K562 (cell line): ENCODE measurements around the gene STK24. TPM values are rescaled to one million over a fixed set of nuclear protein-coding genes. Genes with fewer than 3 reads are reported as not detected.
A peak's percentile ranks its signal among the peaks of the same experiment; 100 is the strongest.

Experiments used
- ATAC-seq: fragments of 200-7000 bp; cut with Tn5 transposase; 3 replicates; pipeline ENCODE4 v1.9.1; 2020; ENCODE audit warnings: moderate library complexity
- BruUV-seq: library from RNA; stranded (reverse); fragments of 400-500 nt; replicated peaks from 2 replicates; lab custom pipeline; 2021; lab: Mats Ljungman, UMichigan
- CTCF ChIA-PET: fragments of 300-600 bp; formaldehyde crosslinking; extraction: SDS; loops from one replicate; lab custom pipeline; 2021; ENCODE audit warnings: low intra/inter-chr PET ratio; lab: Yijun Ruan, JAX
- POLR2A ChIA-PET: fragments of 300-600, 350-650 bp; sonication (Branson Sonifier 250); formaldehyde crosslinking; extraction: SDS; loops from one replicate; lab custom pipeline; 2021; ENCODE audit warnings: antibody characterized with exemption, inconsistent platforms; lab: Yijun Ruan, JAX
- DNase-seq, 4 experiments: peaks; one replicate each; pipeline versions ENCODE4 v3.0.0 to v3.0.0-alpha.2; 2011 to 2018; ENCODE audit warnings: low spot score in 3 of 4, mixed read lengths in 3 of 4; ENCODE audit errors: extremely low read depth in 1 of 4
- FAIRE-seq: peaks from 2 replicates; lab custom pipeline; 2011; peaks lifted over from hg19 to GRCh38; lab: Jason Lieb, UNC
- H2AFZ ChIP-seq: 2 replicates; pipeline ENCODE4 v1.6.0; 2011; ENCODE audit warnings: low read depth, low read length, control low read depth, inconsistent platforms
- H3K27ac ChIP-seq: fragments of 200-600 bp; 3 replicates; pipeline ENCODE4 v1.8.0; 2011; ENCODE audit warnings: low read depth, mild to moderate bottlenecking, control low read depth, inconsistent platforms, low read length, moderate library complexity, mixed read lengths; ENCODE audit errors: extremely low read depth
- H3K27me3 ChIP-seq, 2 experiments: fragments of 300-600 bp in 1 of 2; 2 replicates in 1 of 2; 3 replicates in 1 of 2; pipeline versions ENCODE4 v1.6.0 to v1.8.0; 2011; ENCODE audit warnings: inconsistent platforms in 2 of 2, low read length in 2 of 2, mild to moderate bottlenecking in 1 of 2, mixed read lengths in 1 of 2, moderate library complexity in 1 of 2; ENCODE audit not compliant: control insufficient read depth in 2 of 2, insufficient read depth in 2 of 2
- H3K36me3 ChIP-seq: fragments of 300-600 bp; 3 replicates; pipeline ENCODE4 v1.8.0; 2011; ENCODE audit warnings: mild to moderate bottlenecking, low read length, inconsistent platforms; ENCODE audit not compliant: control insufficient read depth, insufficient read depth
- H3K4me1 ChIP-seq, 2 experiments: fragments of 200-600 bp in 1 of 2; replicated peaks in 1 of 2; 2 replicates in 1 of 2; 3 replicates in 1 of 2; pipeline versions ENCODE4 v1.5.1 to v1.8.0; 2011; ENCODE audit warnings: inconsistent platforms in 2 of 2, low read length in 2 of 2, mild to moderate bottlenecking in 1 of 2, mixed read lengths in 1 of 2, moderate library complexity in 1 of 2; ENCODE audit not compliant: control insufficient read depth in 2 of 2, insufficient read depth in 2 of 2
- H3K4me2 ChIP-seq: 2 replicates; pipeline ENCODE4 v1.6.1; 2011; ENCODE audit warnings: low read length, control low read depth, inconsistent platforms, mixed read lengths; ENCODE audit not compliant: insufficient read depth
- H3K4me3 ChIP-seq: fragments of 200-600 bp; sonication (generic), shearing (Covaris generic); 2 replicates; pipeline ENCODE4 v1.5.1; 2016; ENCODE audit warnings: control low read depth, inconsistent platforms
- H3K79me2 ChIP-seq: fragments of 200-600 bp; 3 replicates; pipeline ENCODE4 v1.8.0; 2011; ENCODE audit warnings: low read length, inconsistent platforms; ENCODE audit not compliant: control insufficient read depth, insufficient read depth
- H3K9ac ChIP-seq, 2 experiments: 2 replicates each; pipeline versions ENCODE4 v1.6.0 to v1.6.1; 2011; ENCODE audit warnings: low read depth in 2 of 2, low read length in 2 of 2, control low read depth in 1 of 2, inconsistent platforms in 1 of 2, mild to moderate bottlenecking in 1 of 2, mixed read lengths in 1 of 2; ENCODE audit not compliant: insufficient read depth in 1 of 2
- H3K9me1 ChIP-seq: one replicate; pipeline ENCODE4 v1.6.0; 2011; ENCODE audit warnings: inconsistent platforms, mild to moderate bottlenecking, low read length, moderate library complexity; ENCODE audit not compliant: control insufficient read depth, insufficient read depth
- H3K9me3 ChIP-seq: replicated peaks from 2 replicates; pipeline ENCODE4 v1.5.1; 2011; ENCODE audit warnings: low read depth, low read length, inconsistent platforms; ENCODE audit not compliant: control insufficient read depth, insufficient read depth
- H4K20me1 ChIP-seq: replicated peaks from 2 replicates; pipeline ENCODE4 v1.6.1; 2011; ENCODE audit warnings: low read length, inconsistent platforms, mixed read lengths; ENCODE audit not compliant: control insufficient read depth, insufficient read depth
- HMG20A ChIP-seq: fragments of 450-650 bp; formaldehyde crosslinking; conservative IDR thresholded peaks from 2 replicates; pipeline ENCODE4 v1.4.0; 2020; ENCODE audit warnings: mild to moderate bottlenecking, mixed read lengths
- JUNB ChIP-seq: fragments of 450-650 bp; formaldehyde crosslinking; conservative IDR thresholded peaks from 2 replicates; pipeline ENCODE4 v1.4.0; 2020; ENCODE audit warnings: mild to moderate bottlenecking
- MXI1 ChIP-seq: IDR thresholded peaks from 2 replicates; pipeline ENCODE4 v1.6.1; 2011; ENCODE audit warnings: low read depth, mild to moderate bottlenecking, improper control_type of control experiment, low read length
- NR2C2 ChIP-seq, 2 experiments: fragments of 200-800 bp in 1 of 2; sonication (Bioruptor generic) in 1 of 2; sonication (generic) in 1 of 2; formaldehyde crosslinking in 1 of 2; IDR thresholded peaks; 2 replicates each; pipeline versions ENCODE4 v1.6.1 to v1.8.0; 2016 to 2022; ENCODE audit warnings: mild to moderate bottlenecking in 1 of 2, missing compliant biosample characterization in 1 of 2, missing genetic modification characterization in 1 of 2, missing genetic modification reagents in 1 of 2
- PBX2 ChIP-seq, 2 experiments: IDR thresholded peaks in 1 of 2; conservative IDR thresholded peaks in 1 of 2; 2 replicates each; pipeline ENCODE4 v1.6.1; 2016; ENCODE audit warnings: low read depth in 2 of 2, mild to moderate bottlenecking in 1 of 2, missing compliant biosample characterization in 1 of 2, missing genetic modification characterization in 1 of 2, moderate library complexity in 1 of 2
- RBM22 ChIP-seq: fragments of 200-400 bp; formaldehyde crosslinking; IDR thresholded peaks from 2 replicates; pipeline ENCODE4 v1.6.1; 2018; ENCODE audit warnings: low read length, low read depth; ENCODE audit not compliant: poor library complexity, severe bottlenecking
- SMARCA5 ChIP-seq: fragments of 450-650 bp; IDR thresholded peaks from 2 replicates; pipeline ENCODE4 v1.6.1; 2016
- ZBTB7A ChIP-seq: IDR thresholded peaks from 2 replicates; pipeline ENCODE4 v1.6.1; 2011; ENCODE audit warnings: low read depth, mild to moderate bottlenecking, low read length, moderate library complexity, borderline replicate concordance; ENCODE audit not compliant: control insufficient read depth
- ZNF347 ChIP-seq: fragments of 450-650 bp; formaldehyde crosslinking; IDR thresholded peaks from 2 replicates; pipeline ENCODE4 v1.4.0; 2020; ENCODE audit warnings: low read depth, mild to moderate bottlenecking, moderate library complexity
- ZNF436 ChIP-seq: fragments of 250-450, 450-650 bp; sonication (Bioruptor Pico); formaldehyde crosslinking; IDR thresholded peaks from 2 replicates; pipeline ENCODE4 v1.7.0; 2020; ENCODE audit warnings: mild to moderate bottlenecking
- WGBS: fragments of 100-300 bp; shearing (Covaris generic); methylation state at CpG from one replicate; pipeline ENCODE4 v1.1.6; 2016; ENCODE audit warnings: low coverage, mixed read lengths; ENCODE audit not compliant: insufficient coverage; ENCODE audit errors: missing lambda C conversion rate; 5-methylcytosine and 5-hydroxymethylcytosine counted together
- in situ Hi-C: fragments of 300-500 bp; cut with MboI; formaldehyde crosslinking; loops from 4 replicates; pipeline ENCODE4 v1.15.0; 2018; ENCODE audit warnings: inconsistent platforms, mixed read lengths
- intact Hi-C: fragments of 100-400 bp; cut with micrococcal nuclease; formaldehyde crosslinking; loops from 2 replicates; pipeline ENCODE4 v1.14.2; 2022
- polyA plus RNA-seq, 8 experiments: library from polyadenylated mRNA; depleted of rRNA in 4 of 8; stranded (reverse) in 5 of 8; unstranded in 3 of 8; fragments of >200 nt; fragmentation: Nextera tagmentation in 2 of 8; fragmentation: Illumina TruSeq in 1 of 8; extraction: Ambion mirVana in 2 of 8; extraction: Trizol in 1 of 8; gene quantifications; 2 replicates each; pipeline versions ENCODE4 v1.2.1 to v1.2.3, GENCODE V29; 2011 to 2014; ENCODE audit warnings: inconsistent platforms in 1 of 8, missing spikeins in 1 of 8
- total RNA-seq, 7 experiments: library from RNA; depleted of rRNA in 6 of 7; stranded (reverse); fragments of >200 nt in 6 of 7; fragmentation: Illumina TruSeq in 2 of 7; extraction: Trizol in 2 of 7; gene quantifications; 2 replicates each; pipeline versions ENCODE4 v1.2.1 to v1.2.3, GENCODE V29; 2011 to 2021; ENCODE audit warnings: low replicate concordance in 1 of 7

STK24 gene
- total and polyA plus RNA-seq, 9 of the 15 experiments (the other 6 are each of a cell fraction or from before 2014, with no cell fraction given), result 3.8 to 78.4 (median 28.2) TPM

- TF ChIP-seq PBX2 (CRISPR knock-in tag; IDR thresholded peaks at IDR 0.05; ENCODE audit: low read depth) (no peak), PBX2 (tag; conservative IDR thresholded peaks at IDR 0.05; ENCODE audit: low read depth) (peak; percentile 58; the same call in 1 of the 2 replicates), JUNB (CRISPR knock-in tag) (no peak)
- TF ChIP-seq, all 486 proteins: peak for 4
Measured at GRCh38 chr13:98541701-98542203, 35.2 kb downstream of the STK24 start (continued).

- 58% methylated on average over 5 of the region's 5 CpGs for WGBS
- no peak overlapping the region for H3K27ac ChIP-seq
- peaks cover 91% of the 10 kb centered on the region for H3K79me2 ChIP-seq
- no peak overlapping the region for H3K4me2 ChIP-seq
- H3K9me1 ChIP-seq, result peaks cover 15% of the 10 kb centered on the region
- POLR2A ChIA-PET, result interaction anchor here (0.7 to 2.4 kb wide), 4 partner anchors 8 to 76 kb away, joined by 3 to 13 read pairs (median 5); no protein-coding TSS in a partner anchor
- CTCF ChIA-PET, result no interaction called here
- no peak for DNase-seq
- BruUV-seq, result no TSS peak
- TF ChIP-seq MXI1 (no peak), ZNF436 (no peak), SMARCA5 (no peak), ZNF347 (no peak), HMG20A (no peak), NR2C2 (CRISPR knock-in tag; IDR thresholded peaks at IDR 0.05) (no peak), NR2C2 (tag; IDR thresholded peaks at IDR 0.05) (no peak), ZBTB7A (no peak), RBM22 (no peak)
- TF ChIP-seq, all 486 proteins: peak for 0
- Histone ChIP-seq H3K27me3 (no peaks in the 10 kb centered on the region), H3K4me3 (no peak overlapping the region), H3K9ac (no peak overlapping the region), H3K9me3 (no peaks in the 10 kb centered on the region), H2AFZ (no peak overlapping the region), H3K4me1 (peaks cover 22 to 26% of the 10 kb centered on the region in 2 experiments), H3K36me3 (peaks cover 8% of the 10 kb centered on the region; the same call in 1 of the 3 replicates), H4K20me1 (peaks cover 45% of the 10 kb centered on the region)
- intact Hi-C loops (no loop called here), in situ Hi-C loops (no loop called here)
- FAIRE-seq (peak; percentile 42), ATAC-seq (no peak)
Measured at GRCh38 chr13:98541191-98541590, 35.7 kb downstream of the STK24 start.
